Suprapubic skin (tissue), 4 donors: Measurements from ENCODE around the gene DPYSL4. TPM values are rescaled to one million over a fixed set of nuclear protein-coding genes. Genes with fewer than 3 reads are reported as not detected.
"Not testable (repeated sequence)": the region's sequence is repeated elsewhere in the genome, so short reads cannot be mapped to it uniquely, and the experiment has no call there.

Source experiments
- DNase-seq, 2 donors: peaks; one replicate each; pipeline ENCODE4 v3.0.0-alpha.2; 2019; ENCODE audit warnings: low spot score in 2 of 2
- H3K27ac ChIP-seq: fragments of 200-600 bp; sonication (generic); one replicate; pipeline ENCODE4 v1.5.1; 2019
- H3K27me3 ChIP-seq: fragments of 200-600 bp; sonication (generic); one replicate; pipeline ENCODE4 v1.5.1; 2019
- H3K36me3 ChIP-seq: fragments of 200-600 bp; sonication (generic); one replicate; pipeline ENCODE4 v1.5.1; 2019
- H3K4me1 ChIP-seq: fragments of 200-600 bp; sonication (generic); one replicate; pipeline ENCODE4 v1.5.1; 2019
- H3K4me3 ChIP-seq: fragments of 200-600 bp; sonication (generic); one replicate; pipeline ENCODE4 v1.5.1; 2019; ENCODE audit warnings: mild to moderate bottlenecking
- H3K9me3 ChIP-seq: fragments of 200-600 bp; sonication (generic); one replicate; pipeline ENCODE4 v1.5.1; 2019
- CTCF ChIP-seq, 2 donors: fragments of 200-600 bp in 1 of 2; fragments of 450-650 bp in 1 of 2; sonication (generic) in 1 of 2; IDR thresholded peaks; one replicate each; pipeline ENCODE4 v1.5.1; 2016 to 2019; ENCODE audit warnings: antibody characterized with exemption in 2 of 2, mild to moderate bottlenecking in 1 of 2, moderate library complexity in 1 of 2
- EP300 ChIP-seq: sonication (generic); formaldehyde crosslinking; IDR thresholded peaks from one replicate; pipeline ENCODE4 v1.6.1; 2017; ENCODE audit warnings: antibody characterized with exemption
- POLR2A ChIP-seq, 2 donors: fragments of 450-650 bp; IDR thresholded peaks; one replicate each; pipeline ENCODE4 v1.6.1; 2017; ENCODE audit warnings: antibody characterized with exemption in 2 of 2, mild to moderate bottlenecking in 2 of 2, moderate library complexity in 2 of 2
- POLR2AphosphoS5 ChIP-seq, 3 donors: sonication (generic); formaldehyde crosslinking; IDR thresholded peaks; one replicate each; pipeline ENCODE4 v1.6.1; 2017; ENCODE audit warnings: antibody characterized with exemption in 3 of 3
- WGBS: methylation state at CpG from one replicate; pipeline ENCODE4 v1.1.5; 2018; 5-methylcytosine and 5-hydroxymethylcytosine counted together
- total RNA-seq, 4 donors: library from RNA; depleted of rRNA; stranded (reverse); fragments of >200 nt; gene quantifications; one replicate each; pipeline ENCODE4 v1.1.0, GENCODE V29; 2016

DPYSL4 gene
- total RNA-seq, 4 donors from 2014 or later: 0.38 to 1.7 (median 0.91) TPM; not detected in 1

DNA sequence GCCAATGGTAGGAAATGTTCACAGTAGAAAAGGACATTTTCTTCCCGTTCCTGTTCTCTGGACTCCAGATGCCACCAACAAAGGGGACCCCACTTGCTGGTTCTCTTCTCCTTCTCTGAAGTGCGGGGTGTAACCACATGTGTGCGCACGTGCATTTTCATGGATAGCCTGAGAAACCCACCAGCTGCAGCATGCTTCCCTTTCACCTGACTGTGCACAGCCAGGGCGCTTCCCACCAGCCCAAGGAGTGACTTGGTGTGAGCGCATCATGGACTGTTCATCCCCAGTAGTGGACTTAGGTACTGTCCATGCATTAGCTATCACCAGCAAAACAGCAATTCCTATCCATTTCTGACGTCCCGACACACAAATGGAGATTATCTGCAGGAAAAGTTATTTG lies 29.6 kb upstream of the DPYSL4 start:
- Histone ChIP-seq H3K27me3 (no peaks in the 10 kb centered on the region), H3K4me3 (no peak overlapping the region), H3K4me1 (no peaks in the 10 kb centered on the region), H3K36me3 (no peaks in the 10 kb centered on the region), H3K9me3 (no peaks in the 10 kb centered on the region), H3K27ac (no peak overlapping the region)
- no peak for DNase-seq
- WGBS: 86% methylated on average over 8 of the region's 8 CpGs
- TF ChIP-seq EP300 (no peak), CTCF (IDR thresholded peaks at IDR 0.05) (no peak), POLR2AphosphoS5 (IDR thresholded peaks at IDR 0.05) (no peak), POLR2A (IDR thresholded peaks at IDR 0.05) (no peak)

DNA sequence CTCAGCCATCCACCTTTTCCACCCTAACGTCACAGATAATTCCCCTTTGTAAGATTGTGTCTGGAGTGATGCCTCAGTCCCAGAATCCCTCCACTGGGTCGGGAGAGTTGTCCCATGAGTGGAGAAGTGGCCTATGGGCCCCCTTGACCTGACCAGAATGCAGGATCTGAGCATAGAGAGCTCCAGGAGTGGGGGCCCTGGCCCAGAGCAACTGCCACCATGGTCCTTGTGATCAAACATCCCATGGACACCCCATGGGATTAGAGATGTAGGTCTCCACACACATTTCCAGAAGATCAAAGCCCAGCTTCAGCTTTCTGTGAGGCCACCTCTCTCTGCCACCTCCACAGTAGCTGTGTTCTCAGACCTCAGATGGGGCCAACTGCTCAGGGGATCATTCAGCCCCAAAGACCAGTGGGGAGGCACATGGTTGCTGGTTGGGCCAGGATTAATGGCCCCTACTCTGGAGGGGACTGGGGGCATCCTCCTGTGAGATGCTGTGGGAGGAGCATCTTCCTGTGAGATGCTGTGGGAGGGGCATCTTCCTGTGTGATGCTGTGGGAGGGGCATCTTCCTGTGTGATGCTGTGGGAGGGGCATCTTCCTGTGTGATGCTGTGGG lies 28.5 kb upstream of the DPYSL4 start:
- Histone ChIP-seq H3K9me3 (no peaks in the 10 kb centered on the region), H3K27ac (no peak overlapping the region), H3K36me3 (no peaks in the 10 kb centered on the region), H3K27me3 (no peaks in the 10 kb centered on the region), H3K4me1 (peaks cover 6% of the 10 kb centered on the region), H3K4me3 (no peak overlapping the region)
- TF ChIP-seq EP300 (no peak), CTCF (IDR thresholded peaks at IDR 0.05) (no peak), POLR2AphosphoS5 (IDR thresholded peaks at IDR 0.05) (no peak), POLR2A (IDR thresholded peaks at IDR 0.05) (no peak)
- no peak for DNase-seq
- no CpG with 5 or more reads among the region's 2 CpGs for WGBS

DNA sequence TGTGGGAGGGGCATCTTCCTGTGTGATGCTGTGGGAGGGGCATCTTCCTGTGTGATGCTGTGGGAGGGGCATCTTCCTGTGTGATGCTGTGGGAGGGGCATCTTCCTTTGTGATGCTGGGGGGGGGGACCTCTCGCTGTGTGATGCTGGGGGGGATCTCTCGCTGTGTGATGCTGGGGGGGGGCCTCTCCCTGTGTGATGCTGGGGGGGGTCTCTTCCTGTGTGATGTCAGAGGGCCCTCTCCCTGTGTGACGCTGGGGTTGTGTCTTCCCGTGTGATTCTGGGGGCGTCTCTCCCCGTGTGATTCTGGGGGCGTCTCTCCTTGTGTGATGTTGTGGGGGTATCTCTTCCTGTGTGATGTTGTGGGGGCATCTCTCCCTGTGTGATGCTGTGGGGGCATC lies 27.9 kb upstream of the DPYSL4 start:
- Histone ChIP-seq H3K27ac (no peak overlapping the region), H3K4me3 (no peak overlapping the region), H3K9me3 (no peaks in the 10 kb centered on the region), H3K4me1 (peaks cover 9% of the 10 kb centered on the region), H3K36me3 (no peaks in the 10 kb centered on the region), H3K27me3 (no peaks in the 10 kb centered on the region)
- DNase-seq: no peak
- WGBS: 87% methylated on average over 3 of the region's 7 CpGs
- TF ChIP-seq POLR2AphosphoS5 (IDR thresholded peaks at IDR 0.05): no peak
- no peak for TF ChIP-seq CTCF (IDR thresholded peaks at IDR 0.05)
- no peak for TF ChIP-seq EP300
- TF ChIP-seq POLR2A (IDR thresholded peaks at IDR 0.05): no peak

DNA sequence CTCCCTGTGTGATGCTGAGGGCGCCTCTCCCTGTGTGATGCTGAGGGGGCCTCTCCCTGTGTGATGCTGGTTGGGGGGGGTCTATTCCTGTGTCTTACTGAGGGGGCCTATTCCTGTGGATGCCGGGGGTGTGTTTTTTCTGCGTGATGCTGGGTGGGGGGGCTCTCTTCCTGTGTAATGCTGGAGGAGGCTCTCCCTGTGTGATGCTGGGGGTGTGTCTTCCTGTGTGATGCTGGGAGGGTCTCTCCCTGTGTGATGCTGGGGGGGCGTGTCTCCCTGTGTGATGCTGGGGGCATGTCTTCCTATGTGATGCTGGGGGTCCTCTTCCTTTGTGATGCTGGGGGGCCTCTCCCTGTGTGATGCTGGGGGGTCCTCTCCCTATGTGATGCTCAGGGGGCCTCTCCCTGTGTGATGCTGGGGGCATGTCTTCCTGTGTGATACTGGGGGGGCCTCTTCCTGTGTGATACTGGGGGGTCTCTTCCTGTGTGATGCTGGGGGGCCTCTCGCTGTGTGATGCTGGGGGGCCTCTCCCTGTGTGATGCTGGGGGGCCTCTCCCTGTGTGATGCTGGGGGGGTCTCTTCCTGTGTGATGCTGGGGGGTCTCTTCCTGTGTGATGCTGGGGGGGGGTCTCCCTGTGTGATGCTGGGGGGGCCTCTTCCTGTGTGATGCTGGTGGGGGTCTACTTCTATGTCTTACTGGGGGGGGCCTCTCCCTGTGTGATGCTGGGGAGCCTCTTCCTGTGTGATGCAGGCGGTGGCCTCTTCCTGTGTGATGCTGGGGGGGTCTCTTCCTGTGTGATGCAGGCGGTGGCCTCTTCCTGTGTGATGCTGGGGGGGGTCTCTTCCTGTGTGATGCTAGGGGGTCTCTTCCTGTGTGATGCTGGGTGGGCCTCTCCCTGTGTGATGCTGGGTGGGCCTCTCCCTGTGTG lies 27.2 kb upstream of the DPYSL4 start:
- not testable (repeated sequence) for H3K4me3 ChIP-seq, DNase-seq, H3K27ac ChIP-seq, H3K27me3 ChIP-seq, H3K9me3 ChIP-seq, H3K36me3 ChIP-seq, H3K4me1 ChIP-seq
- no CpG with 5 or more reads among the region's 7 CpGs for WGBS

DNA sequence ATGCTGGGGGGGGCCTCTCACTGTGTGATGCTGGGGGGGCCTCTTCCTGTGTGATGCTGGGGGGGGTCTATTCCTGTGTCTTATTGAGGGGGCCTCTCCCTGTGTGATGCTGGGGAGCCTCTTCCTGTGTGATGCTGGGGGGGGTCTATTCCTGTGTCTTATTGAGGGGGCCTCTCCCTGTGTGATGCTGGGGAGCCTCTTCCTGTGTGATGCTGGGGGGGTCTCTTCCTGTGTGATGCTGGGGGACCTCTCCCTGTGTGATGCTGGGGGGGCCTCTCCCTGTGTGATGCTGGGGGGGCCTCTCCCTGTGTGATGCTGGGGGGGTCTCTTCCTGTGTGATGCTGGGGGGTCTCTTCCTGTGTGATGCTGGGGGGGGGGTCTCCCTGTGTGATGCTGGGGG lies 26.5 kb upstream of the DPYSL4 start:
- H3K36me3 ChIP-seq, H3K27ac ChIP-seq, DNase-seq, H3K9me3 ChIP-seq, H3K4me1 ChIP-seq, H3K4me3 ChIP-seq: not testable (repeated sequence)
- peaks cover 11% of the 10 kb centered on the region for H3K27me3 ChIP-seq

DNA sequence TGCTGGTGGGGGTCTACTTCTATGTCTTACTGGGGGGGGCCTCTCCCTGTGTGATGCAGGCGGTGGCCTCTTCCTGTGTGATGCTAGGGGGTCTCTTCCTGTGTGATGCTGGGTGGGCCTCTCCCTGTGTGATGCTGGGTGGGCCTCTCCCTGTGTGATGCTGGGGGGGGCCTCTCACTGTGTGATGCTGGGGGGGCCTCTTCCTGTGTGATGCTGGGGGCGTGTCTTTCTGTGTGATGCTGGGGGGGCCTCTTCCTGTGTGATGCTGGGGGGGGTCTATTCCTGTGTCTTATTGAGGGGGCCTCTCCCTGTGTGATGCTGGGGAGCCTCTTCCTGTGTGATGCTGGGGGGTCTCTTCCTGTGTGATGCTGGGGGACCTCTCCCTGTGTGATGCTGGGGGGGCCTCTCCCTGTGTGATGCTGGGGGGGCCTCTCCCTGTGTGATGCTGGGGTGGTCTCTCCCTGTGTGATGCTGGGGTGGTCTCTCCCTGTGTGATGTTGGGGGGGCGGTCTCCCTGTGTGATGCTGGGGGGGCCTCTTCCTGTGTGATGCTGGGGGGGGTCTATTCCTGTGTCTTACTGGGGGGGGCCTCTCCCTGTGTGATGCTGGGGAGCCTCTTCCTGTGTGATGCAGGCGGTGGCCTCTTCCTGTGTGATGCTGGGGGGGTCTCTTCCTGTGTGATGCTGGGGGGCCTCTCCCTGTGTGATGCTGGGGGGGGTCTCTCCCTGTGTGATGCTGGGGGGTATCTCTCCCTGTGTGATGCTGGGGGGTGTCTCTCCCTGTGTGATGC lies 25.7 kb upstream of the DPYSL4 start:
- H3K9me3 ChIP-seq, H3K4me1 ChIP-seq, DNase-seq, H3K4me3 ChIP-seq, H3K36me3 ChIP-seq, H3K27ac ChIP-seq: not testable (repeated sequence)
- no CpG with 5 or more reads among the region's 4 CpGs for WGBS
- peaks cover 15% of the 10 kb centered on the region for H3K27me3 ChIP-seq
